Anterior cingulate cortex (tissue), 58 donors: ENCODE results near the gene PMFBP1.
"Not testable (repeated sequence)": the region's sequence is repeated elsewhere in the genome, so short reads cannot be mapped to it uniquely, and the experiment has no call there.

Source experiments
- DNase-seq, 58 donors: peaks; one replicate each; lab custom pipeline; 2025; lab: John Stamatoyannopoulos, UW

PMFBP1 gene

GRCh38 chr16:72110662-72111615 is 61.0 kb downstream of the PMFBP1 start:
- DNase-seq, result no peak

GRCh38 chr16:72109966-72110530 is 61.9 kb downstream of the PMFBP1 start:
- no peak for DNase-seq

GRCh38 chr16:72109300-72109699 is 62.7 kb downstream of the PMFBP1 start:
- DNase-seq, result no peak

GRCh38 chr16:72108353-72109102 is 63.4 kb downstream of the PMFBP1 start:
- no peak for DNase-seq

- no peak for DNase-seq
These were observed 64.6 kb downstream of the PMFBP1 start for GRCh38 chr16:72107371-72107770.

GRCh38 chr16:72105978-72106377 is 66.0 kb downstream of the PMFBP1 start:
- DNase-seq, result no peak

- DNase-seq, result no peak
These were observed 67.0 kb downstream of the PMFBP1 start for GRCh38 chr16:72104905-72105304.

GRCh38 chr16:72101195-72101594 is 70.8 kb downstream of the PMFBP1 start:
- DNase-seq, result no peak

- peak in 29 of 58 donors; percentile 1 to 44 (median 18) for DNase-seq
These were observed 72.6 kb downstream of the PMFBP1 start for GRCh38 chr16:72099377-72099818.

- DNase-seq, result no peak
These were observed 73.0 kb downstream of the PMFBP1 start for GRCh38 chr16:72098936-72099335.

- DNase-seq, result peak in 5 of 58 donors; percentile 8 to 68 (median 40)
These were observed 77.7 kb downstream of the PMFBP1 start for GRCh38 chr16:72094266-72094610.

GRCh38 chr16:72093448-72094265 is 78.3 kb downstream of the PMFBP1 start, which contains the start of the genes DHX38 and TXNL4B:
DHX38 (plus strand) TSS chr16:72093847; CDS start chr16:72096158, 2,311 bp downstream.
TXNL4B (minus strand) TSS chr16:72093620; CDS start chr16:72090749, 2,871 bp downstream.
- DNase-seq, result peak; percentile 67 to 99 (median 96)

GRCh38 chr16:72092832-72093447 is 79.0 kb downstream of the PMFBP1 start:
- peak in 2 of 58 donors; percentile 4 to 13 for DNase-seq

- no peak for DNase-seq
These were observed 80.7 kb downstream of the PMFBP1 start for GRCh38 chr16:72091217-72091616.

- DNase-seq, result no peak
These were observed 87.0 kb downstream of the PMFBP1 start for GRCh38 chr16:72085002-72085401.

GRCh38 chr16:72084445-72084844 is 87.5 kb downstream of the PMFBP1 start:
- DNase-seq, result no peak

- no peak for DNase-seq
These were observed 88.1 kb downstream of the PMFBP1 start for GRCh38 chr16:72083778-72084404.

GRCh38 chr16:72076991-72077706 is 94.8 kb downstream of the PMFBP1 start:
- DNase-seq, result not testable (repeated sequence)
